Measurements from ENCODE around the gene YIPF3. TPM values are rescaled to one million over a fixed set of nuclear protein-coding genes. Genes with fewer than 3 reads are reported as not detected.
"Not testable (repeated sequence)": the region's sequence is repeated elsewhere in the genome, so short reads cannot be mapped to it uniquely, and the experiment has no call there.

Gene YIPF3
- total RNA-seq (10 to 100 TPM; 70.3 to 84.1 (median 71.9) TPM), polyA plus RNA-seq (95.0 TPM)
- long read RNA-seq, donor 1, transcript YIPF3-202 (9 exons, 1,576 nt) = major isoform, 147 of 173 reads
- long read RNA-seq, donor 1, partial matches to known transcripts = 13 of 173 reads
- long read RNA-seq, donor 1, other reads (novel, unspliced or antisense) = 12 of 173 reads
- long read RNA-seq, donor 2, transcript YIPF3-202 (9 exons, 1,576 nt) = major isoform, 85 of 94 reads
- long read RNA-seq, donor 2, partial matches to known transcripts = 2 of 94 reads
- long read RNA-seq, donor 2, other reads (novel, unspliced or antisense) = 6 of 94 reads
- long read RNA-seq, donor 3, transcript YIPF3-202 (9 exons, 1,576 nt) = major isoform, 338 of 388 reads
- long read RNA-seq, donor 3, partial matches to known transcripts = 8 of 388 reads
- long read RNA-seq, donor 3, other reads (novel, unspliced or antisense) = 40 of 388 reads
- long read RNA-seq, donor 4, transcript YIPF3-202 (9 exons, 1,576 nt) = major isoform, 90 of 100 reads
- long read RNA-seq, donor 4, partial matches to known transcripts = 1 of 100 reads
- long read RNA-seq, donor 4, other reads (novel, unspliced or antisense) = 8 of 100 reads

- no peaks in the 10 kb centered on the region for H3K9me3 ChIP-seq (ENCODE audit: control insufficient read depth, low read length)
- ATAC-seq (peak; percentile 94 to 96), DNase-seq (peak; percentile 97 to 99 (median 98))
- peak within 1 kb of the TSS; percentile 84 for H3K4me3 ChIP-seq (ENCODE audit: low read length)
- H3K4me1 ChIP-seq (ENCODE audit: control insufficient read depth, insufficient read depth, low read length) = peaks cover 14% of the 10 kb centered on the region
- no peaks in the 10 kb centered on the region for H3K27me3 ChIP-seq (ENCODE audit: control insufficient read depth, insufficient read depth)
- H3K27ac ChIP-seq (ENCODE audit: low read length) = peak within 1 kb of the TSS; percentile 89
- WGBS = under 1% methylated on average over 57 of the region's 57 CpGs
- intact Hi-C loops (cut with DNase I) = no loop called here
Observed at GRCh38 chr6:43516697-43517504, at the start of gene YIPF3, which contains the start of gene POLR1C. YIPF3 (minus strand) TSS chr6:43516926; CDS start chr6:43516807, 119 bp downstream. POLR1C (plus strand) TSS chr6:43517089; CDS start chr6:43517110, 21 bp downstream.

- H3K27ac ChIP-seq (ENCODE audit: low read length) = no peak overlapping the region
- intact Hi-C loops (cut with DNase I) = no loop called here
- no peaks in the 10 kb centered on the region for H3K9me3 ChIP-seq (ENCODE audit: control insufficient read depth, low read length)
- no peaks in the 10 kb centered on the region for H3K4me1 ChIP-seq (ENCODE audit: control insufficient read depth, insufficient read depth, low read length)
- ATAC-seq (no peak), DNase-seq (no peak)
- H3K4me3 ChIP-seq (ENCODE audit: low read length) = no peak overlapping the region
- H3K27me3 ChIP-seq (ENCODE audit: control insufficient read depth, insufficient read depth) = no peaks in the 10 kb centered on the region
Observed at GRCh38 chr6:43559328-43559727, 42.6 kb upstream of the YIPF3 start.

- intact Hi-C loops (cut with DNase I); H3K27me3 ChIP-seq (ENCODE audit: control insufficient read depth, insufficient read depth); ATAC-seq; H3K27ac ChIP-seq (ENCODE audit: low read length); H3K9me3 ChIP-seq (ENCODE audit: control insufficient read depth, low read length); H3K4me3 ChIP-seq (ENCODE audit: low read length); DNase-seq; H3K4me1 ChIP-seq (ENCODE audit: control insufficient read depth, insufficient read depth, low read length): not testable (repeated sequence)
- WGBS = 95% methylated on average over 7 of the region's 7 CpGs
Observed at GRCh38 chr6:43557620-43558019, 40.9 kb upstream of the YIPF3 start.

GRCh38 chr6:43547222-43547621 is 30.5 kb upstream of the YIPF3 start:
- WGBS = 82% methylated on average over 3 of the region's 3 CpGs
- H3K9me3 ChIP-seq (ENCODE audit: control insufficient read depth, low read length) = no peaks in the 10 kb centered on the region
- H3K4me1 ChIP-seq (ENCODE audit: control insufficient read depth, insufficient read depth, low read length) = no peaks in the 10 kb centered on the region
- no peaks in the 10 kb centered on the region for H3K27me3 ChIP-seq (ENCODE audit: control insufficient read depth, insufficient read depth)
- no peak overlapping the region for H3K4me3 ChIP-seq (ENCODE audit: low read length)
- H3K27ac ChIP-seq (ENCODE audit: low read length) = no peak overlapping the region
- no peak for ATAC-seq
- intact Hi-C loops (cut with DNase I) = no loop called here
- no peak for DNase-seq

- Histone ChIP-seq H3K4me3 (ENCODE audit: low read length) (no peak overlapping the region), H3K4me1 (ENCODE audit: control insufficient read depth, insufficient read depth, low read length) (no peaks in the 10 kb centered on the region), H3K9me3 (ENCODE audit: control insufficient read depth, low read length) (no peaks in the 10 kb centered on the region), H3K27ac (ENCODE audit: low read length) (no peak overlapping the region), H3K27me3 (ENCODE audit: control insufficient read depth, insufficient read depth) (no peaks in the 10 kb centered on the region)
- ATAC-seq (no peak), DNase-seq (no peak)
- WGBS = 60% methylated on average over 4 of the region's 4 CpGs
- intact Hi-C loops (cut with DNase I) = no loop called here
Observed at GRCh38 chr6:43544461-43544860, 27.7 kb upstream of the YIPF3 start.

GRCh38 chr6:43541774-43542471 is 25.2 kb upstream of the YIPF3 start:
- Histone ChIP-seq H3K4me1 (ENCODE audit: control insufficient read depth, insufficient read depth, low read length) (no peaks in the 10 kb centered on the region), H3K9me3 (ENCODE audit: control insufficient read depth, low read length) (no peaks in the 10 kb centered on the region), H3K27me3 (ENCODE audit: control insufficient read depth, insufficient read depth) (no peaks in the 10 kb centered on the region), H3K27ac (ENCODE audit: low read length) (no peak overlapping the region), H3K4me3 (ENCODE audit: low read length) (no peak overlapping the region)
- no peak for ATAC-seq
- 94% methylated on average over 8 of the region's 8 CpGs for WGBS
- DNase-seq = no peak
- intact Hi-C loops (cut with DNase I) = no loop called here

- H3K4me1 ChIP-seq (ENCODE audit: control insufficient read depth, insufficient read depth, low read length) = no peaks in the 10 kb centered on the region
- no peak overlapping the region for H3K27ac ChIP-seq (ENCODE audit: low read length)
- no peak for ATAC-seq
- no peak overlapping the region for H3K4me3 ChIP-seq (ENCODE audit: low read length)
- intact Hi-C loops (cut with DNase I) = no loop called here
- no peaks in the 10 kb centered on the region for H3K27me3 ChIP-seq (ENCODE audit: control insufficient read depth, insufficient read depth)
- H3K9me3 ChIP-seq (ENCODE audit: control insufficient read depth, low read length) = no peaks in the 10 kb centered on the region
- no peak for DNase-seq
- 95% methylated on average over 5 of the region's 5 CpGs for WGBS
Observed at GRCh38 chr6:43540507-43540906, 23.8 kb upstream of the YIPF3 start.

- H3K27me3 ChIP-seq (ENCODE audit: control insufficient read depth, insufficient read depth); H3K4me1 ChIP-seq (ENCODE audit: control insufficient read depth, insufficient read depth, low read length); H3K4me3 ChIP-seq (ENCODE audit: low read length); ATAC-seq; H3K9me3 ChIP-seq (ENCODE audit: control insufficient read depth, low read length); DNase-seq; intact Hi-C loops (cut with DNase I); H3K27ac ChIP-seq (ENCODE audit: low read length): not testable (repeated sequence)
- 97% methylated on average over 20 of the region's 20 CpGs for WGBS
Observed at GRCh38 chr6:43539409-43539808, 22.7 kb upstream of the YIPF3 start.

- H3K4me3 ChIP-seq (ENCODE audit: low read length); intact Hi-C loops (cut with DNase I); DNase-seq: not testable (repeated sequence)
Observed at GRCh38 chr6:43538986-43539385, 22.3 kb upstream of the YIPF3 start.

GRCh38 chr6:43532201-43532600 is 15.5 kb upstream of the YIPF3 start:
- ATAC-seq = no peak
- H3K4me3 ChIP-seq (ENCODE audit: low read length) = no peak overlapping the region
- no peak overlapping the region for H3K27ac ChIP-seq (ENCODE audit: low read length)
- DNase-seq = no peak
- no peaks in the 10 kb centered on the region for H3K4me1 ChIP-seq (ENCODE audit: control insufficient read depth, insufficient read depth, low read length)
- H3K9me3 ChIP-seq (ENCODE audit: control insufficient read depth, low read length) = no peaks in the 10 kb centered on the region
- H3K27me3 ChIP-seq (ENCODE audit: control insufficient read depth, insufficient read depth) = no peaks in the 10 kb centered on the region
- 86% methylated on average over 1 of the region's 1 CpG for WGBS
- intact Hi-C loops (cut with DNase I) = no loop called here

More at GRCh38 chr6:43538986-43539385, 22.3 kb upstream of the YIPF3 start:
- H3K4me1 ChIP-seq (ENCODE audit: control insufficient read depth, insufficient read depth, low read length); H3K9me3 ChIP-seq (ENCODE audit: control insufficient read depth, low read length); ATAC-seq; H3K27ac ChIP-seq (ENCODE audit: low read length); H3K27me3 ChIP-seq (ENCODE audit: control insufficient read depth, insufficient read depth): not testable (repeated sequence)
- 95% methylated on average over 15 of the region's 17 CpGs for WGBS

Data from right cardiac atrium (tissue), 5 donors.